NK-92 (cell line): ENCODE data around the gene TOB2.

Experiments used
- DNase-seq: peaks from one replicate; lab custom pipeline; 2025; ENCODE audit not compliant: unreplicated experiment; lab: John Stamatoyannopoulos, UW

TOB2 gene, protein sequence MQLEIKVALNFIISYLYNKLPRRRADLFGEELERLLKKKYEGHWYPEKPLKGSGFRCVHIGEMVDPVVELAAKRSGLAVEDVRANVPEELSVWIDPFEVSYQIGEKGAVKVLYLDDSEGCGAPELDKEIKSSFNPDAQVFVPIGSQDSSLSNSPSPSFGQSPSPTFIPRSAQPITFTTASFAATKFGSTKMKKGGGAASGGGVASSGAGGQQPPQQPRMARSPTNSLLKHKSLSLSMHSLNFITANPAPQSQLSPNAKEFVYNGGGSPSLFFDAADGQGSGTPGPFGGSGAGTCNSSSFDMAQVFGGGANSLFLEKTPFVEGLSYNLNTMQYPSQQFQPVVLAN

DNA sequence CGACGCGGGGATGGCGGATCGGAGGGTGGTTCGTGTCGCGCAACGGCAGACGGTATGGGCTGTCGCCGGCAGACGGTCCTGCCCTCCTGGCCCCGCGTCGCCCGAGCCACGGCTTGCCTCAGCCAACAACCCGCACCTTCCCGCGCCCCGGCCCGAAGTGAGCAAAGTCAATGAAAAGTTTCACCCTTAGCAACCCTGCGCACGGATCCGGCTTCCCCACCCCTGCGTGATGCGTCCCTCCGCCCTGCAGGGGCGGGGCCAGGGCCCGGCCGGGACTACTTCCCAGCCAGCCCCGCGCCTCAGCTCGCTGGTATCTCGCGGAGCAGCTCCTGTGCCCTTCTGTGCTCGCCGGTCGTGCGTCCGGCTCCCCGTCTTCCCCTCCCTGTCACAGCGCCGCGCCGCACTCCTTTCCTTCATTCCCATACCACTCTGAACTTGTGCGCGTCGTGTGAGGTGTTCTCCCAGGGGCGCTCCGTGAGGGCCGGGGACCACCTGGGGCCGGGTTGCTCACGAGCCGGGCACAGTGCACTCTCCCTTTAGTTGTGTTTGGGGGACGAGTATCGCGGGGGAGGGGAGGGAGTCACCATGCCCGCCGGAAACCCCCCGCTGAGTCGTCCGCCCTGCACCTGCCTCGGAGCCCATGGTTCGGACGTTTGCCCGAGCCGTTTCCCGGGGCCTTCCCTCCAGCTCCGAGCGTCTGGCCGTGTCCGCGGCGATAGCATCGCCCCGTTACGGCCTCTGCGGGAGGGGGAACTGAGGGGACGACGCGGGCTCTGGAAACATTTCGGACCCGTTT, at the start of gene TOB2:
Gene TOB2 (minus strand): TSS at position 163 of the 796 bp plus-strand sequence. CDS start 9,456 bp downstream, outside the sequence.
- DNase-seq: peak; percentile 28

DNA sequence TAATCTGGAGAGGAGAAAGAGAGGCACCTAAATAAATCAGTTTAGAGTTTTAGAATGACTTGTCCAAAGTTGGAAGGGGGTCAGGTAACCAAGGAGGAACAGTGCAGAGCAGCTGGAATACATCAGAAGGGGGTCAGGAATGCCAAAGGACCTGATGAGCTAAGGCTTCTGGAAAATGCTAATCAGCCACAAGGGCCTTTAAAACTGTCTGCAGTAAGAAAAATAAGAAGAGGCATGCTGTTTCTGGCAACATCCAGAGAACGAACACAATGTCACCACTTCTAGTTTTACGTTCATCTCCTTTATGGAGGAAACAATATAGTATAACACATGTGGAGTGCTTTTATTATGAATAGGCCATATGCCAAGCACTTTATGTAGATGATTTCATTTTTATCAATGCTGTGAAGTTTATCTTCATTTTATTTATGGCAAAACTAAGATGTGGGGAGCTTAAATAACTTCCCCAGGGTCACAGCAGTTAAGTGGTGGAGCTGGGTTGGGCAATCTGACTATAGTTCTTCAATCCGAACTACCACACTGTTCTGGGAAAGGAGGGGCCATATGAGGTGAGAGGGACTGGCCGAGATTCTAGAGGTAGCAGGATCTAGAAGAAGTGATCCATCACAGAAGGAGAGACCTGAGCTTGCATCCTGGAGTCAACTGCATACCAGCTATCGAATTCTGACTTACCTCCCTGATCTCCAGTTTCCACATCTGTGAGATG, 44.9 kb upstream of the TOB2 start:
- no peak for DNase-seq

DNA sequence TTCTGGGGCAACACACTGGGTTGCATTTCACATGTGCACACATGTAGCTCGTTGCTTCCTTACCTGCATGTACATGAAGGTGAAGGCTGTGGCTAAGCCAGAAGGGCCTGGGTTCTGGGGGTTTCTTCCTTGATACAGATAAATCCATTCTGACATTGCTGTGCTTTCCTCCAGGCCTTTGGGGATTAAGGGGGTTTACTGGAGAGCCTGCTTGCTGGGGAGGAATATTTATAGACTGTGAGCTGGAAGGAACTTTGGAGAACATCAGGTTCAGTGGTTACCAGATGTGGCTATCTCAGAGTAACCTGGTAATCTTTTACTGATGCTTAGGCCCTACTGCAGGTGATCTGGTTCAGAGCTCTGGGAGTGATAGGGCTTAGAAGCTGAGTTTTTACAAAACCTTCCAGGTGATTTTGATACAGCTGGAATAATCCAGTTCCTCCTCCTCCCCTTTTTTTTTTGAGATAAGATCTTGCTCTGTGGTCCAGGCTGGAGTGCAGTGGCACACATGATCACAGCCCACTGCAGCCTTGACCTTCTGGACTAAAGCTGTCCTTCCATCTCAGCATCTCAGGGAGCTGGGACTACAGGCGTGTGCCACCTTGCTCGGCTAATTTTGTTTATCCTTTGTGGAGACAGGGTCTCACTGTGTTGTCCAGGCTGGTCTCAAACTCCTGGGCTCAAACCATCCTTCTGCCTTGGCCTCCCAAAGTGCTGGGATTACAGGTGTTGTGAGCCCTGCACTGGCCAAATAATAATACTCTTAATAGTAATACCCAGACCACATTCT, 42.2 kb upstream of the TOB2 start:
- DNase-seq: no peak

DNA sequence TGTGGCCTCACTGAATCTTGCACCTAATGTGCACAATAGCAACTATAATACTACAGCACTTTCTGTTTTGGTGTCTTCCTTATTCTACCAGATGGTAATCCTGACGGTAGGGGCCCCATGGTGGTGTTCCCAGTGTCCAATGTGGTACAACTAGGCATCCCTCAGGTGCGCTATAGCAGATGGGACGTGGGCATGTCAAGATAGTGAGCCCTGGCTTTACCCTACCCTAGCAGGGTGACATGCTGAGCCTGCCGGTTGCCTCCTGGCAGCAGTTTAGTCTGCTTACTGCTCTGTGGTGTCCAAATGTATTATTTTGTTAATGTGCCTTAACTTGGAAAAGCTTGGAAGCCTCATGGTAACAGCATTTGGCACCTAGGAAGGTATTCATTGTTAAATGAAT, 41.5 kb upstream of the TOB2 start:
- DNase-seq: no peak

DNA sequence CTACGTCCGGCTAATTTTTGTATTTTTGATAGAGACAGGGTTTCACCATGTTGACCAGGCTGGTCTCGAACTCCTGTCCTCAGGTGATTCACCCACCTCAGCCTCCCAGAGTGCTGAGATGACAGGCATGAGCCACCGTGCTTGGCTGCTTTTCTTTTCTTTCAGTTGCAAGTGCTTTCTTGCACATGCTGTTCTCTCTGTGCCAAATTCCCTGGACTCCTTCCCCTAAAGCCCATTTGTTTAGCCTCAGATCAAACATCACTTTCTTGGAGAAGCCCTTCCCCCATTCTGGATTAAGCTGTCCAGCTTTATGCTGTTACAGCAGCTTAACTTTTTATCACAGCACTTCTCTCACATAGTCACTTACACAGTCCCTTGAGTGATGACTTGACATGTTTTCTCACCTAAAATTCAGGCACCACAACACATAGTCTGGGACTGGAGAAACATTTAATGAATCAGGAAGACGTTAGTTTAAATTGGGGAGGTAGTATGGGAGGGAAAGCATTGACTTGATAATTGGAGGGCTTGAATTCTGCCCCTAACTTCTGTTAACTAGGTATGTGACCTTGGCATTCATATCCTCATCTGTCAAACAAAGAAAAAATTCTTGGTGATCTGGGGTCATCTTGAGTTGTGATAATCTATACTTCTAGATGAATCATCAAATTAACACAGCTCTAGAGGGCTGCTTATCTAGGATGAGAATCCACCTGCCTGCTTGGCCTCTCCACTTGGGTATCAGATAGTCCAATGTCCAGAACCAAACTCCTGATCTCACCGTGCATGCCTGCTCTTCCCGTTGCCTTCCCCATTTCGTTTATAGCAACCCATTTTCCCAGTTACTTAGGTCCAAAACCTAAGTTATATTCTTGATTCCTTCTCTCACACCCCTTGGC, 40.7 kb upstream of the TOB2 start:
- no peak for DNase-seq

DNA sequence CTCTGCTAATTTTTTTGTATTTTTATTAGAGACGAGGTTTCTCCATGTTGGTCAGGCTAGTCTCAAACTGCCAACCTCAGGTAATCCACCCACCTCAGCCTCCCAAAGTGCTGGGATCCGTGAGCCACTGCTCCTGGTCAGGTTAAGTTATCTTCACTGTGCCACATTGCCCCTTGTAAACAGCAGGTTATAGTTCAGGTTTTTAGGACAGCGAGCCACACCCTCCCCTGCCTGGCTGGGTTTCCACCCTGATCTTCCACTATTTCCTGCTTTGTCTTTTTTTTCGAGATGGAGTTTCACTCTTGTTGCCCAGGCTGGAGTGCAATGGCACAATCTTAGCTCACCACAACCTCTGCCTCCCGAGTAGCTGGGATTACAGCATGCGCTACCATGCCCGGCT, 38.4 kb upstream of the TOB2 start:
- no peak for DNase-seq

DNA sequence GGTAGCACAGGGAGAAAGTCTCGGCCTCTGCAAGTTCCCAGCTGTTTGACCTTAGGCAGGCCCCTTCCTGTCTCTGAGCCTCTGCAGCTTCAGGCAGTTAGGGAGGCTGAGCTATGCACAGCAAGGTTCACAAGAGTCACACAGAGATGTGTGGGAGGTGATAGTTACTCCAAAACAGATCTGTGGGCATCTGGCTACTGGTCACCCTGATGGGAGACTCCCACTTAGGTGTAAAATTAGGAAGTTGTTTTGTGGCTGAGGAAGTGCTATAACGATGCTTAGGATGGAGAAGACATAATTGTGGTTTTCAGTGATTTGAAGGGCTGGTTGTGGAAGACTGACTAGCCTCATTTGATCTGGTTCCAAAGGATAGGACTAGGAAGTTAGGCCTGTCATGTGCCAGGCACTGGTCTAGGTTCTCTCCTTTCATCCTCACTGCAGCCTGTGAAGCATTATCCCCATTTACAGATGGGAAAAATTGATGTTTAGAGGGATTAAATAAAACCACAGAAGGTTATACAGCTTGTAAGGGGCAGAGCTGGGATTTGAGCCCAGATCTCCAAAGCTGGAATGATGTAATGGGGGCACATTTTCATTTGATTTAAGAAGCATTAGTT, 35.8 kb upstream of the TOB2 start:
- no peak for DNase-seq

DNA sequence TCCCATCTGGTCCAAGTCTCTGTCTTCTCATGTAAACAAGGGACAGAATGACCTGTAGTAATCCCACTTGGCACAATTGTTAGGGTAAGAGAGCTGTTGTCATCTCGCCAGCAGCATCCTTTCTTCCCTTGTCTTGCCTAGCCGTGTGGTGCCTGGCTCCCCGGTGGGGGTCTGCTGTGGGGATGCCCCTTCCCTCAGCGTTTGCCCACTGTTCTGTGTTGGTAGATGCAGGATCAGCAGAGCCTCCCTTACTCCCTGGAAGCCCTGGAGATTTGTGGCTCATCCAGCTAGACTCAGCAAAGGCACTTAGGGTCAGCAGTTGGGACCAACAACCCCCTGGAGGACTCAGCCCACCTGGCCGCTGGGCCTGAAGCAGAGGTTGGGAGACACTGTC, 35.3 kb upstream of the TOB2 start:
- no peak for DNase-seq

DNA sequence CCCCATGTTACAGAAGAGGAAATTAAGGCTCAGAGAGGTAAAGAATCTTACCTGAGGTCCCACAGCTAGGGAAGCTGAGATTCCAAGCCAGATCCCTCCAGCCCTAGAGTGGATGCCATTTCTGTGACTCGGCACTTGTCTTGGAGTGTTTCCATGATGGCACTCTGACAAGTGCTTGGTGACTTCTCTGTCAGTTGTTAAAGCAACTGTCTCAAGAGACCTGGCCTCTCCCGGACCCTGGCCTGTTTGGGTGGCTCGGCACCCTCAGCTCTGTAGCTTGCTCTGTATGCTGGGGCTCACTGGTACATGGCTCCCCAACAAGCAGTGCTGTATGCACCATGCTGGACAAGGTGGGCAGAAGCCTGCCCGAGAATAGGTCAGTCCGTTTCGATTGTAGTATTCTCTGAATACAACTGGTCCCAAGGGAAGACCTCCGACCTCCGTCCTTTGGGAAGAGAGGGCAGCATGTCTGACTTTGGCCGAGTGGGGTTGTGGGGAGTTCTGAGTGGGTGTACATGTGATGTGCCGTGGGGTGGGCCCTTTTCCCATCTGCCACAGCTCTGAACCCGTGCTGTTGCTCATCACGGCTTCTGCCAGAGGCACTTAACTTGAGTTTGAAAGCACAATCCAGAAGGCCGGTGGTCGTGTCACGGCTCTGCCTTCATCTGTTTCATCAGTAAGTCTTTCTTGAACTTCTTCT, 34.7 kb upstream of the TOB2 start:
- no peak for DNase-seq

DNA sequence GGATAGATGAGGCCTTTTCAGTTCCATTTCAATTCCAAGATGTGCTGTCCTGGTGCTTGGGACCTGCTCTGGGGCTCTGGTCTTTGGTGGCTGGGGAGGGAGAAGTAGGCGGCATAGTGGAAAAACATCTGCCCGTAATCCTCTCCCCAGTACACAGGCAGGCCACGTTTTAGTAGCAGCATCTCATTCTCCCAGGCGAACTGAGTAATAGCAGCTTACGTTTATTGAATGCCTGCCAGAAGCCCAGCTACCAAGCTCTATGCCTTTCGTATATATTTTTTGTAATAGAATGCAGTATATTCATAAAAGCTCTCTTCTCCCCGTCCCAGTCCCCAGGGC, 33.8 kb upstream of the TOB2 start:
- no peak for DNase-seq

DNA sequence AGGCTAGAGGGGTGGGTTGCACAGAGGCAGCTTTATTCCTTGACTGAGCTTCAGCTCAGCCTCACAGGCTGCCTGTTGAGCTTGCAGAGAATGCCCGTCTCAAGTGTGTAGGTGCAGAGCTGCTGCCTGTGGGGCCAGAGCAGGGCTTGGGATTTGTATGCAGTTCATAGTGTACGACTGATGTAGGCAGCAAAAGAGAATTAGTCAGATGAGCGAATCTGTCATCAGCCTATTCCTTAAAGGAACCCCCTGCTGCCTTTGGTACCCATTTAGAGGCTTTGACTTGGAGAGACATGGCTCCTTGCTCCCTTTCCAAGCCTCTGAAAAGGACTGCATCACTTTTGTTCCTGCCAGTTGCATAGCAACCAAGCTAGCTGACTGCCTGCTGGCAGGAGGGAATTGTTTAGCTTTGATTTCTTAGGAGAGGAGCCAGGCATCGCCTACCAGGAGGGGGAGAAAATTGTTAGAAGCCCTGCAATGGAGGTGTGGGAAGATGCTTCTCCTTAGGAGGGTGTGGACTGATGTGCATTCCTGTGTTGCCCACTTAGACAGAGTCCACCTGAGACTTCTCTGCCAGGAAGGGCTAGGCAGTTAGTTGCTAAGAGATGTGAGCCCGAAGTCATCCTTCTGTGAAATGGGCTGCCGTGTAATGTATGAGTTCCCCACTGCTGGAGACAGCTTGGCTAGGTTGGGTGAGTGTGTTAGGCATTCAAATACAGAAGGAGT, 33.2 kb upstream of the TOB2 start:
- no peak for DNase-seq

DNA sequence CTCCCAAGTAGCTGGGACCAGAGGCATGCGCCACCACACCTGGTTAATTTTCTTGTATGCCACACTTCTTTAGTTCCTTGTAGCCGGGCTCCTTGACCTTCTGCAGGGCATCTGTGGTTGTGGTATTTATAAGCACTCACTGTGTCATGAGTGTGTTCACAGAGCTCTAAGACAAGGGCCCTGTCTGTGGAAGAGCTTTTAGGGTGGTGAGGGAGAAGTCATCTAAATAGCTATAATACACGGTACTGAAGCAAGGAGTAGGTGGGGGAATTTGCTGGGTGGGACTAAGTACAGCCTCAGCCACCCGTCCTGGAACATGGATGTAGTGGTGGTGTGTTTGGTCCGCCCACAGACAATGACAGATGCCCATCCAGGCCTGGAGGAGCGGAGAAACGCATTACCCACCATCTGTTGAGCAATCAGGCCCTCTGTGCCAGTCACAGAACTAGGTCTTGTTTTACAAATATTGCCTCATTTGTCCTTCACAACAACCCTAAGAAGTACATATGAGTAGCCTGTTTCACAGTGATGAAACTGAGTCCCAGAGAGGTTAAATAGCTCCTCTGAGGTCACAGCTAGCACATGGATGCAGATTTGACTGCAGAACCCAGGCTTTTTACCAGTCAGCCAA, 32.4 kb upstream of the TOB2 start:
- DNase-seq: no peak

DNA sequence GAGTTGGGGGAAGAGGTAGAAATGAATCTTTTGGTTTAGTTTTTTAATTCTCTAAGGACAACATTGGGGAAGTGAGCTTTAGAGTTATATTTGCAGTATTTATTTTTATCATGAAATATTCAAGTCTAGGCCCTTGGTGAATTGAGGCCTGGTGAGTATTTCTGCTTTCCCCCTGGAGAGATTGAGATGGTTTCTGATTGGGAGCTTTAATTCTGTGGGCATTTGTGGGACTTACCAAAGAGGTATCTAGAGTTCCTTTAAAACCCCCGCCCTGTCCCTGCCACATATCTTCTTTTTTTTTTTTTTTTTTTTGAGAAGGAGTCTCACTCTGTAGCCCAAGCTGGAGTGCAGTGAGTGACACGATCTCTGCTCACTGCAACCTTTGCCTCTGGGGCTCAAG, 31.9 kb upstream of the TOB2 start:
- no peak for DNase-seq

DNA sequence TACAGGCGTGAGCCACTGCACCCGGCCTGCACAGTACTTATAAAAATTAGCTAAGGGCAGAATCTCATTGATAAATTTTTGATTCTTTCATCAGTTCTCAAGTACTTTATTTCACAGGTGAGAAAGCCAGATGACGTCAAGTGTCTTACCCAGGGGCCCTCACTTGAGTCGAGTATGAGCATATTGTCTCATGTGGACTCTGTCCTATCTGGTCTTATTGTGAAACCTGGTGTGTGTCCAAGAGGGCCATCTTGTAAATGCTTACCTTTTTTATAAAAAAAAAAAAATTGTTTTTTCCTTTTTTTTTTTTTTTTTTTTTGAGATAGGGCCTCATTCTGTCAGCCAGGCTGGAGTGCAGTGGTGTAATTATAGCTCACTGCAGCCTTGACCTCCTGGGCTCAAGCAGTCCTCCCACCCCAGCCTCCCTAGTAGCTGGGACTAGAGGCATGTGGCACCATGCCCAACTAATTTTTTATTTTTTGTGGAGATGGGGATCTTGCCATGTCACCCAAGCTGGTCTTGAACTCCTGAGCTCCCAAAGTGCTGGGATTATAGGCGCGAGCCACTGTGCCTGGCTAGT, 28.4 kb upstream of the TOB2 start:
- DNase-seq: no peak

DNA sequence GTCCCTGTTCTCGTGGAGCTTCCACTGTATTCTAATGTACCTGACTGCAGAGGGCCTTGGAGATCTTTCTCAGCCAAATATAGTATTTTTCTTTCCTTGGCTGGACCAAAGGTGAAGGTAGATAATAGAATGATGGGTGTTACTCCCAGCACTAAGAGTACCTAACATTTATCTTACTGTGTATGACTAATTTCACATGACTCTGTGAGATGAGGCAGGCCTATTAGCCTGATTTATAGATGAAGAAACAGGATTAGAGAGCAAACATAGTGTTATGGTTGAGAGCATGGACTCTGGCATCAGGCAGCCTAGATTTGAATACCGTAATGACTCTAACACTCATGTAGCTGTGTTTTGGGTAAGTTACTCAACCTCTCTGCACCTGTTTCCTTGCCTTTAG, 25.0 kb upstream of the TOB2 start:
- DNase-seq: no peak

DNA sequence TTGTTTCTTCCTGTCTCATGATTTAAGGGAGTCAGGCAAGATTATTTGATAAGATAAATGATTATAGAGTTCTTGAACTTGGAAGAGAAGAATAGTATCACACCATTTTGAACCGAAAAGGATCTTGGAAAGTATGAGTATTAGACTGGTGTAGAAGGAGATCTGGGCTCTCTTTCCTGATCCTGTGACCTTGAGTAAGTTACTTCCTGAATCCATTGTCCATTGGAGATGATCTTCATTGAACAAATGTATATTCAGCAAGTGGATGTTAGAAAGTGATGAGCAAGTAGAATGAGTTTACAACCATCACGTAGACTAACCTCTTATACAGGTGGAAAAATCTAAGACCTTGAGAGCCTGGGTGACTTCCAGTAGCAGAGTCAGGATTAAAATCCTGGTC, 24.3 kb upstream of the TOB2 start:
- no peak for DNase-seq

DNA sequence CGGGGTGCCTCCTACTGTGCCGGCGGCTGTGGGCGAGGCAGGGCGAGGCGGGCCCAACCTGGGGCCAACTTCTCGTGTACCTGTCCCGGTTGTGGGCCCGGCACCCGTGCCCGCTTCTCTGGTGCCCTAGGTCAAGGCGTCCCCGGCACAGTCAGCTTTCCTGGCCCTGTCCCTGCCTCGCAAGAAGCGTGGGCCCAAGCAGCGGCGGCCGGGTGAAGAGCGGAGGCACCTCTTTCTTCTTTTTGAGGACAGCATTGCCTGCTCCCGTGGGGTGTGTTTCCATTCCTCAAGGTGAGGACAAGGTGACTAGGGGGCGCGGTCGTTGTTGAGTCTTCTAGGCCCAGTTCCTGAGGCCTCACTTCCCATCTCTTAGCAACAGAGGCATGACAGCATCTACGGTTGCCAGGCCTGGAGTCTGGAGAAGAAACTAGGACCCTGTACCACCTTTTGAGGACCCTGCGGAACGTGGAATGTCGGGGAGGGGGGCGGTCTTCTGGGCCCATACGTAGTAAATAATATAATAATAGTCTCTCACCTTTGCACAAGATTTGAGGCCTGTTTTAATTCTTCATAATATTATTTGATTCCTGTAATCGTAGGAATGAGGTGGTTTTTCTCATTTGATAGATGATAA, 22.7 kb upstream of the TOB2 start:
- no peak for DNase-seq
